ENCODE data around the gene CACHD1.

Gene CACHD1

DNA sequence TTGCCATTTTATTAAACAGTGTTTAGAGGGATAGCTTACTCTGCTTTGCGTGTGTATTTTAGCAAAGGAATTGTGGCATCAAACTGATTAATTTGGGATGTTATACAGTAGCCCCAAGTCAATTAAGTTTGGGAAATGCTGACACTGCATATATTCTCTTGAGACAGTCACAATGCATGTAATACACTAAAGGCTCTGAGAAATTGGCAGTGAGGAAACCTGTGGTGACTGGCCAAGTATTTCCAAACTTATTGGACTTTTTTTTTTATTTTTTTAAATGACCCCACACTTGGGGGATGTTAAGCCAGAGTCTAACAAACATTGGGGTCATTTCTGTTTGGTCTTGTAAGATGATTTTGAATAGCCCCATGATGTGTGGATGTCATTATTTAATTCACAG, 207.6 kb downstream of the CACHD1 start:
- no peaks in the 10 kb centered on the region for H3F3A ChIP-seq (ENCODE audit: insufficient read depth)

DNA sequence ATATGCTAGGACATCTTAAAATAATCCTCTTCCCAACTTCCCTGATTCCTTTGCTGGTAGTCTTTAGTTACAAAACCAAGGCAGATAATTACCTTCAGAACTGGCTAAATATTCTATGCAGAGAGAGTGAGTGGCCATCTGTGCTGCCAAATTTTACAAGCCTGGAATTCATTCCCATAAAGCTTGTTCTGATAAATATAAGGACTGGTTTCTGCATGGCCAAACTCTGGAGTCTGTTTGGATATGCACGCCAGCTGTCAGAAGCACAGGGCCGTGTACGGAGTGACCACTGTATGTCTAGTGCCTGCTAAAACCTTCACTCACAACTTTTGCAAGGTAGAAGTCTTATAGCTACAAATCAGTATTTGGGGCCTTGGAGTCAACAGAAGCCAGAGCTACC, 208.4 kb downstream of the CACHD1 start:
- H3K27ac ChIP-seq (ENCODE audit: low read depth, low read length): no peak overlapping the region
- H3F3A ChIP-seq (ENCODE audit: insufficient read depth): no peaks in the 10 kb centered on the region
- no peaks in the 10 kb centered on the region for H4K20me1 ChIP-seq (ENCODE audit: low read depth, low read length)
- no peaks in the 10 kb centered on the region for H3K36me3 ChIP-seq (ENCODE audit: low read length)
- H2AFZ ChIP-seq (ENCODE audit: low read depth, low read length, severe bottlenecking): no peak overlapping the region
- no peaks in the 10 kb centered on the region for H3K9me2 ChIP-seq (replicated peaks; ENCODE audit: insufficient read depth, low read length)
- H3K4me3 ChIP-seq (ENCODE audit: insufficient read depth, low read length, poor library complexity, severe bottlenecking): no peak overlapping the region
- H3K4me2 ChIP-seq (ENCODE audit: low read depth, low read length, poor library complexity, severe bottlenecking): no peak overlapping the region
- no peaks in the 10 kb centered on the region for H3K9me3 ChIP-seq (ENCODE audit: insufficient read depth, low read length)
- no peak overlapping the region for H3K9ac ChIP-seq (ENCODE audit: low read length)
- H3K27me3 ChIP-seq (ENCODE audit: low read length): no peaks in the 10 kb centered on the region
- TF ChIP-seq EZH2phosphoT487 (conservative IDR thresholded peaks at IDR 0.05; ENCODE audit: low read length): no peak
- TF ChIP-seq, protein P1, sequence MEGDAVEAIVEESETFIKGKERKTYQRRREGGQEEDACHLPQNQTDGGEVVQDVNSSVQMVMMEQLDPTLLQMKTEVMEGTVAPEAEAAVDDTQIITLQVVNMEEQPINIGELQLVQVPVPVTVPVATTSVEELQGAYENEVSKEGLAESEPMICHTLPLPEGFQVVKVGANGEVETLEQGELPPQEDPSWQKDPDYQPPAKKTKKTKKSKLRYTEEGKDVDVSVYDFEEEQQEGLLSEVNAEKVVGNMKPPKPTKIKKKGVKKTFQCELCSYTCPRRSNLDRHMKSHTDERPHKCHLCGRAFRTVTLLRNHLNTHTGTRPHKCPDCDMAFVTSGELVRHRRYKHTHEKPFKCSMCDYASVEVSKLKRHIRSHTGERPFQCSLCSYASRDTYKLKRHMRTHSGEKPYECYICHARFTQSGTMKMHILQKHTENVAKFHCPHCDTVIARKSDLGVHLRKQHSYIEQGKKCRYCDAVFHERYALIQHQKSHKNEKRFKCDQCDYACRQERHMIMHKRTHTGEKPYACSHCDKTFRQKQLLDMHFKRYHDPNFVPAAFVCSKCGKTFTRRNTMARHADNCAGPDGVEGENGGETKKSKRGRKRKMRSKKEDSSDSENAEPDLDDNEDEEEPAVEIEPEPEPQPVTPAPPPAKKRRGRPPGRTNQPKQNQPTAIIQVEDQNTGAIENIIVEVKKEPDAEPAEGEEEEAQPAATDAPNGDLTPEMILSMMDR (IDR thresholded peaks at IDR 0.05; ENCODE audit: insufficient read depth, low read length, poor library complexity, severe bottlenecking): no peak
- no peaks in the 10 kb centered on the region for H3K79me2 ChIP-seq (ENCODE audit: insufficient read depth, low read length)

More for the DNA sequence above, 207.6 kb downstream of the CACHD1 start:
- no peak overlapping the region for H3K9ac ChIP-seq (ENCODE audit: low read length)
- H3K9me2 ChIP-seq (replicated peaks; ENCODE audit: insufficient read depth, low read length): no peaks in the 10 kb centered on the region
- no peak overlapping the region for H3K4me2 ChIP-seq (ENCODE audit: low read depth, low read length, poor library complexity, severe bottlenecking)
- no peak overlapping the region for H3K27ac ChIP-seq (ENCODE audit: low read depth, low read length)
- H4K20me1 ChIP-seq (ENCODE audit: low read depth, low read length): no peaks in the 10 kb centered on the region
- H3K36me3 ChIP-seq (ENCODE audit: low read length): no peaks in the 10 kb centered on the region
- TF ChIP-seq EZH2phosphoT487 (conservative IDR thresholded peaks at IDR 0.05; ENCODE audit: low read length): no peak
- TF ChIP-seq, protein P1 (IDR thresholded peaks at IDR 0.05; ENCODE audit: insufficient read depth, low read length, poor library complexity, severe bottlenecking): no peak
- no peak overlapping the region for H2AFZ ChIP-seq (ENCODE audit: low read depth, low read length, severe bottlenecking)
- no peak overlapping the region for H3K4me3 ChIP-seq (ENCODE audit: insufficient read depth, low read length, poor library complexity, severe bottlenecking)
- H3K27me3 ChIP-seq (ENCODE audit: low read length): no peaks in the 10 kb centered on the region
- H3K79me2 ChIP-seq (ENCODE audit: insufficient read depth, low read length): no peaks in the 10 kb centered on the region
- H3K9me3 ChIP-seq (ENCODE audit: insufficient read depth, low read length): no peaks in the 10 kb centered on the region

DNA sequence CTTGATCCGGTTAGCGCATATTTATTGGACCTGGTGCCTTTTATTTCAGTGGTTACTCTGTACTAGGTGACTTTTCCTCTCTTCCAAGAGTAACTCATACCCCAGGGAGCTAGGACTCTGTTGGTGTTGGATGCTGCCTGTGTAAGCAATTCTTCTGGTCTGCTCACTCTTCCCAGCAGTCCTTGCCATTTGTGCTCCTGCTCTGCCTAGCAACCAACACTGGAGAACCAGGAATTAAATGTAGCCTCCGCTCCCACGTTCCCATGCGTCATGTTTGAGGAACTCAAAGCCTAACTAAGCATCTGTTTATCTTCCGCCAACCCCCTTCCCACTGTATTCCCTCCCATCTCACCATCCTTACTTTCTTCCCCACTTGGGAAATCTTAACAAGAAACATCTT, 209.2 kb downstream of the CACHD1 start:
- H3K9ac ChIP-seq (ENCODE audit: low read length): no peak overlapping the region
- H3K27me3 ChIP-seq (ENCODE audit: low read length): no peaks in the 10 kb centered on the region
- H3K9me3 ChIP-seq (ENCODE audit: insufficient read depth, low read length): no peaks in the 10 kb centered on the region
- H3K36me3 ChIP-seq (ENCODE audit: low read length): no peaks in the 10 kb centered on the region
- no peak for TF ChIP-seq EZH2phosphoT487 (conservative IDR thresholded peaks at IDR 0.05; ENCODE audit: low read length)
- TF ChIP-seq, protein P1 (IDR thresholded peaks at IDR 0.05; ENCODE audit: insufficient read depth, low read length, poor library complexity, severe bottlenecking): no peak
- no peak overlapping the region for H3K4me3 ChIP-seq (ENCODE audit: insufficient read depth, low read length, poor library complexity, severe bottlenecking)
- H3K27ac ChIP-seq (ENCODE audit: low read depth, low read length): no peak overlapping the region
- H3K9me2 ChIP-seq (replicated peaks; ENCODE audit: insufficient read depth, low read length): no peaks in the 10 kb centered on the region
- H3F3A ChIP-seq (ENCODE audit: insufficient read depth): no peaks in the 10 kb centered on the region
- no peak overlapping the region for H3K4me2 ChIP-seq (ENCODE audit: low read depth, low read length, poor library complexity, severe bottlenecking)
- H4K20me1 ChIP-seq (ENCODE audit: low read depth, low read length): no peaks in the 10 kb centered on the region
- H2AFZ ChIP-seq (ENCODE audit: low read depth, low read length, severe bottlenecking): no peak overlapping the region
- no peaks in the 10 kb centered on the region for H3K79me2 ChIP-seq (ENCODE audit: insufficient read depth, low read length)

All from SU-DHL-6 (cell line).